KOPT-K1 (cell line): Measurements from ENCODE around the gene FGF11.
A peak's percentile ranks its signal among the peaks of the same experiment; 100 is the strongest.

Experiments used
- H3K27ac ChIP-seq: fragments of 200-600 bp; sonication (generic); 2 replicates; pipeline ENCODE4 v1.5.1; 2016; ENCODE audit warnings: antibody characterized with exemption, mild to moderate bottlenecking, low read depth, low read length; ENCODE audit not compliant: poor library complexity, severe bottlenecking
- H3K36me3 ChIP-seq: fragments of 200-600 bp; sonication (generic); 2 replicates; pipeline ENCODE4 v1.5.1; 2017; ENCODE audit warnings: antibody characterized with exemption, mild to moderate bottlenecking, low read length, moderate library complexity; ENCODE audit not compliant: insufficient read depth
- H3K9me3 ChIP-seq: fragments of 200-600 bp; sonication (generic); 2 replicates; pipeline ENCODE4 v1.5.1; 2017; ENCODE audit warnings: antibody characterized with exemption, low read length, mild to moderate bottlenecking; ENCODE audit not compliant: insufficient read depth, poor library complexity, severe bottlenecking

FGF11 gene

GRCh38 chr17:7418472-7419152 lies 20.7 kb upstream of the FGF11 start:
- H3K9me3 ChIP-seq = no peaks in the 10 kb centered on the region
- no peak overlapping the region for H3K27ac ChIP-seq
- no peaks in the 10 kb centered on the region for H3K36me3 ChIP-seq

GRCh38 chr17:7419819-7420610 lies 19.3 kb upstream of the FGF11 start, which contains the start of gene SPEM1:
TSS of gene SPEM1 (plus strand) at chr17:7420324. CDS start at chr17:7420385, 61 bp downstream.
- no peaks in the 10 kb centered on the region for H3K9me3 ChIP-seq

DNA sequence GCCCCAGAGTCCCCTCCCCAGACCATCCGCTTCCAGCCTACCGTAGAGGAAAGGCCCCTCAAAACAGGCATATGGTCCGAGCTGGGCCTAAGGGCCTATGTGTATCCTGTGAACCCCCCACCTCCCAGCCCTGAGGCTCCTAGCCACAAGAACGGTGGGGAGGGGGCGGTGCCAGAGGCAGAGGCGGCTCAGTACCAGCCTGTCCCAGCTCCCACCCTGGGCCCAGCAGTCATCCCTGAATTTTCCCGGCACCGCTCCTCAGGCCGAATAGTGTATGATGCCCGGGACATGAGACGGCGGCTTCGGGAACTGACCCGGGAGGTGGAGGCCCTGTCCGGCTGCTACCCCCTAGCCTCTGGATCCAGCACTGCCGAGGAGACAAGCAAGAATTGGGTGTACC lies 18.1 kb upstream of the FGF11 start:
- Histone ChIP-seq H3K27ac (no peak overlapping the region), H3K9me3 (no peaks in the 10 kb centered on the region), H3K36me3 (no peaks in the 10 kb centered on the region)

More at GRCh38 chr17:7419819-7420610, 19.3 kb upstream of the FGF11 start, which contains the start of gene SPEM1:
- Histone ChIP-seq H3K27ac (no peak within 1 kb of the TSS), H3K36me3 (no peaks in the 10 kb centered on the region)

GRCh38 chr17:7423679-7424078 lies 15.6 kb upstream of the FGF11 start:
- Histone ChIP-seq H3K27ac (no peak overlapping the region), H3K9me3 (no peaks in the 10 kb centered on the region), H3K36me3 (no peaks in the 10 kb centered on the region)

- H3K9me3 ChIP-seq = no peaks in the 10 kb centered on the region
- H3K27ac ChIP-seq = no peak within 1 kb of the TSS
- no peaks in the 10 kb centered on the region for H3K36me3 ChIP-seq
Measured at GRCh38 chr17:7425316-7425715, 14.0 kb upstream of the FGF11 start, which contains the start of gene SPEM2. TSS of gene SPEM2 (plus strand) at chr17:7425616. CDS start at chr17:7425689, 73 bp downstream.

DNA sequence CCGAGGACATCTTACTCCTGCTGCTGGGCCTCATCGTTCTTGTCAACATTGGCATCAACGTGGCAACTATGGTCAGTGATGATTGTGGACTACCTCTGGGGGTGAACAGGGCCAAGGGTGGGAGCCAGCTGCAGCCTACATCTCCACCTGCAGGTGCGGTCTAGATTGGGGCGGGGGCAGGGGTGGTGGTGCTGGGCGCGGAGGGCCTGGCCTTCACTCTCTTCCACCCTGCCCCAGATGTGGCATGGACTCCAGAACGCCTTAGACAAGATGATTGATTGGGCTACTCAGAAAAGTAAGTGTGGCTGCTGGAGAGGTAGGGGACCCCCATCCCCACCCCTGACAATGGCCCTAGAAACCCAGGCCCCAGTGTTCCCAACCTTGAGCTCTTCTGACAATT lies 13.6 kb upstream of the FGF11 start:
- no peaks in the 10 kb centered on the region for H3K9me3 ChIP-seq
- H3K27ac ChIP-seq = no peak overlapping the region

GRCh38 chr17:7426203-7426863 lies 13.0 kb upstream of the FGF11 start:
- no peak overlapping the region for H3K27ac ChIP-seq
- no peaks in the 10 kb centered on the region for H3K36me3 ChIP-seq
- H3K9me3 ChIP-seq = no peaks in the 10 kb centered on the region

More for the DNA sequence above, 13.6 kb upstream of the FGF11 start:
- no peaks in the 10 kb centered on the region for H3K36me3 ChIP-seq

GRCh38 chr17:7426896-7427489 lies 12.3 kb upstream of the FGF11 start:
- no peaks in the 10 kb centered on the region for H3K36me3 ChIP-seq
- H3K27ac ChIP-seq = no peak overlapping the region
- no peaks in the 10 kb centered on the region for H3K9me3 ChIP-seq

- Histone ChIP-seq H3K9me3 (no peaks in the 10 kb centered on the region), H3K36me3 (no peaks in the 10 kb centered on the region), H3K27ac (no peak overlapping the region)
Measured at GRCh38 chr17:7427549-7427948, 11.8 kb upstream of the FGF11 start.

GRCh38 chr17:7428557-7428956 lies 10.8 kb upstream of the FGF11 start, which contains the start of gene SPEM3:
TSS of gene SPEM3 (plus strand) at chr17:7428857. CDS start at chr17:7428903, 46 bp downstream.
- H3K9me3 ChIP-seq = no peaks in the 10 kb centered on the region
- no peaks in the 10 kb centered on the region for H3K36me3 ChIP-seq
- H3K27ac ChIP-seq = no peak within 1 kb of the TSS

DNA sequence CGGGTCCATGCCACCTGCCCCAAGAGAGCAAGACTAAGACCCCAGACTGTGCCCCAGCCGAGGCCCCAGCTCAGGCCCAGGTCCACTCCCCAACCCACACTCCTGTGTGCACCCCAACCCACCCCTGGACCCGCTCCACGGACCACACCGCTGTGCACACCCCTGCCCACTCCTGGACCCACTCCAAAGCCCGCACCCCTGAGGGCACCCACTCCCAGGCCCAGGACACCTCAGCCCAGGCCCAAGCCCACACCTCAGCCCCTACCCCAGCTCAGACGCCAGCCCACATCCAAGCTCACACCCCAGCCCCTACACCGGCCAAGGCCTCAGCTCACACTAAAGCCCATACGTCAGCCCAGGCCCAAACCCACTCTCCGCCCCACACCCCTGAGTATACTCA lies 9.6 kb upstream of the FGF11 start:
- Histone ChIP-seq H3K27ac (no peak overlapping the region), H3K36me3 (no peaks in the 10 kb centered on the region), H3K9me3 (no peaks in the 10 kb centered on the region)

DNA sequence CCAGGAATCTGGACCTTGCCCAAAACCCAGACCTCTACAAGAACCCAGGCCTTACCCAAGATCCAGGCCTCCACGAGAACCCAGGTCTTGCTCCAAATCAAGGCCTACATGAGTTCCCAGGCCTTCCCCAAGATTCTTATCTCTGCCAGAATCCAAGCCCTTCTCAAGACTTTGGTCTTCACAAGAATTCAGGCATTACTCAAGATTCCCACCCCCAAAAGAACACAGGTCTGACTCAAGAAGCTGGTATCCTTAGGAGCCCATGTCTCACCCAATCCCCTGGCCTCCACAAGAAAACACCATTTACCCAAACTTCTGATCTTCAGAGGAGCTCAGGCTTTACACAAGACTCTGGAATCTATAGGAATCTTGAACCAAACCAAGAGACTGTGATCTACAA lies 8.1 kb upstream of the FGF11 start:
- Histone ChIP-seq H3K27ac (no peak overlapping the region), H3K36me3 (no peaks in the 10 kb centered on the region), H3K9me3 (no peaks in the 10 kb centered on the region)

DNA sequence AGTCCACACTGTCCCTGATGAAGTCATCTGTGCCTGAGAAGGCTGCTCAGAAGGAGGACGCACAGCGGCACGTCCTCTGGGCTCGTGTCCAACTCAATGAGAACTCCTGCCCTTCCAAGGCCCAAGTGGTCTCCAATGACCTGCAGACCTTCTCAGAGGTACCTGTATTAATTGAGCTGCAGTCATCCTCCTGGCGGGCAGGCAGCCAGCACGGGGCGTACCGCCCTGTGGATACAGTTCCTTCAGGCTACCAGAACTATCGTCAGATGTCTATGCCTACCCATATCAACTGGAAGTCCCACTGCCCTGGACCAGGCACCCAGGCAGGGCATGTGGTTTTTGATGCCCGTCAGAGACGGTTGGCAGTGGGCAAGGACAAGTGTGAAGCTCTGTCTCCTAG lies 7.0 kb upstream of the FGF11 start:
- Histone ChIP-seq H3K27ac (no peak overlapping the region), H3K36me3 (no peaks in the 10 kb centered on the region), H3K9me3 (no peaks in the 10 kb centered on the region)

DNA sequence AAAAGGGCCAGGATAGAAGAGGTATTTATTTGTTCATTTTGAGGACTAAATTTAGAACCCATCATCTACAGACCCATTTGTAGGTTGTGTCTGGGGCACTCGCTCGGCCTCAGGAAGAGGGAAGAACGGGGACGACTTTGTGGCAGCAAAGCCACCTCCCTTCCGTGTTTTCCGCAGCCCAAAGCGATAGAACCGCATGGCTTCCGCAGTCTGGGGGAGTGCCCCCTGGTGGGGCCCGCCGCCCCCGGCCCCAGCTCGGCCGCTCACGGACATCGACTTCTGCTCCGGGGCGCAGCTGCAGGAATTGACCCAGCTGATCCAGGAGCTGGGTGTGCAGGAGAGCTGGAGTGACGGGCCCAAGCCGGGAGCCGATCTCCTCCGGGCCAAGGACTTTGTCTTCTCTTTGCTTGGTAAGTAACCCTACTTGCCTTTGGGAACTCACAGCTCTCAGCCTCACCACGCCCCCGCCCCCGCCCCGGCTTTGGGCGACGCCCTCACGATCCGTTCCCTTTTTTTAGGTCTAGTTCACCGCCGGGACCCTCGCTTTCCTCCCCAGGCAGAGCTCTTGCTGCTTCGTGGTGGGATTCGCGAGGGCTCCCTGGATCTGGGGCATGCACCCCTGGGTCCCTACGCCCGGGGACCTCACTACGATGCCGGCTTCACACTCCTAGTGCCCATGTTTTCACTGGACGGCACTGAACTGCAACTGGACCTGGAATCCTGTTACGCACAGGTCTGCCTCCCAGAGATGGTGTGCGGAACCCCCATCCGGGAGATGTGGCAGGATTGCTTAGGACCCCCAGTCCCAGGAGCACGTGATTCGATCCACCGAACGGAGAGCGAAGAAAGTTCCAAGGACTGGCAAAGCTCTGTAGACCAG lies 3.4 kb upstream of the FGF11 start:
- H3K9me3 ChIP-seq = no peaks in the 10 kb centered on the region
- no peaks in the 10 kb centered on the region for H3K36me3 ChIP-seq
- peak overlapping the region; percentile 66 for H3K27ac ChIP-seq
